BE2C (cell line): ENCODE measurements around the gene PITPNM3.

ENCODE experiments used
- DNase-seq: peaks from one replicate; pipeline ENCODE4 v3.0.0-alpha.2; 2020
- H3K27me3 ChIP-seq: fragments of 250-450 bp; sonication (Bioruptor Pico); 2 replicates; pipeline ENCODE4 v1.5.1; 2020; ENCODE audit warnings: mild to moderate bottlenecking
- H3K36me3 ChIP-seq: fragments of 250-450 bp; sonication (Bioruptor Pico); 2 replicates; pipeline ENCODE4 v1.5.1; 2020; ENCODE audit warnings: mild to moderate bottlenecking
- H3K4me1 ChIP-seq: fragments of 250-450 bp; sonication (Bioruptor Pico); 2 replicates; pipeline ENCODE4 v1.5.1; 2020
- H3K4me3 ChIP-seq: 2 replicates; pipeline ENCODE4 v1.5.1; 2011; ENCODE audit warnings: low read depth, low read length
- H3K9me3 ChIP-seq: fragments of 250-450 bp; sonication (Bioruptor Pico); 2 replicates; pipeline ENCODE4 v1.5.1; 2020
- CTCF ChIP-seq: IDR thresholded peaks from 2 replicates; pipeline ENCODE4 v1.5.1; 2012; ENCODE audit warnings: mild to moderate bottlenecking, low read depth, low read length

Gene PITPNM3

DNA sequence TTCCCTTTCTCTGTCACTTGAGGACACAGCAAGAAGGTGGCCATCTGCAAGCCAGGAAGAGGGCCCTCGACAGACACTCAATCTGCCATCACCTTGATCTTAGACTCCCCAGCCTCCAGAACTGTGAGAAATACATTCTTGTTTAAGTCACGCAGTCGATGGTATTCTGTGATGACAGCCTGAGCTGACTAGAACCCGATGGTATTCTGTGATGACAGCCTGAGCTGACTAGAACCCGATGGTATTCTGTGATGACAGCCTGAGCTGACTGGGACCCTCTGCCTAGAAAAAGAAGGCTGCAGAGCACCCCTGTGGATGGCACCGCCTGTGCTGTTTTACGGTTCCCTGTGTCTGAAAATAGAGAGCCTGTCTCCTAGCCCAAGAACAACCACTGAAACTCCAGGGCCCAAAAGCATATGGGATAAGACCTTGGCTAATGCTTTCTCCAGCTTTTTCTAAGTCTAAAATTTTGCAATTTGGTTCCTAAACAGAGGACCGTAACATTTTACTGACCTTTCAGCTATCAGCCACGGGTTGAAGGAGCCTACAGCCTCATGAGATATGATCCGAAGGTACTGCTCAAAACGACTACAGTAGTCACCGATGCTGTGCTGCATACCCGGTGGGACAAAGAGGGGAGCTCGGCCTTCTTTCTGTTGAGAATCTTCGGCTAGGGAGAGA, 33.1 kb upstream of the PITPNM3 start:
- no peak for TF ChIP-seq CTCF
- Histone ChIP-seq H3K27me3 (no peaks in the 10 kb centered on the region), H3K4me1 (no peaks in the 10 kb centered on the region), H3K4me3 (no peak overlapping the region), H3K9me3 (no peaks in the 10 kb centered on the region), H3K36me3 (peaks cover 13% of the 10 kb centered on the region)
- no peak for DNase-seq

DNA sequence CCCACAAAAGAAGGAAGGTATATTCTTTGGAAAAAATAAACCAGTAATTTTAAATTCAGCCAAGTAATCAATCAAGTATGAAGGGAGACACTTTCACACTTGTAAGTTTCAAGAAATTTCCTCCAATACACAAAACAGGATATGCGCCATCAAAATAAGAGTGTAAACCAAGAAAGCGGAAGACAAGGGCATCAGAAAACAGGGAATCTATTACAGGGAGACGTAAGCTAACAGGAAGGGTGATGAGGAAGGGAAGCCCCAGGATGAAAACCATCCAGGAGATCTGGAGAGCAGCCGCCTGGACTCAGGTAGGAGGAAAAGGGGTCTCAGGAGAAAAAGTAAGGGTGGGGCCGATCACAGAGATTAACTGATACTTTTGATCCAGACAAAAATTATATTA, 31.8 kb upstream of the PITPNM3 start:
- Histone ChIP-seq H3K9me3 (no peaks in the 10 kb centered on the region), H3K27me3 (no peaks in the 10 kb centered on the region), H3K36me3 (peaks cover 13% of the 10 kb centered on the region), H3K4me1 (no peaks in the 10 kb centered on the region), H3K4me3 (no peak overlapping the region)
- DNase-seq, result no peak
- no peak for TF ChIP-seq CTCF

DNA sequence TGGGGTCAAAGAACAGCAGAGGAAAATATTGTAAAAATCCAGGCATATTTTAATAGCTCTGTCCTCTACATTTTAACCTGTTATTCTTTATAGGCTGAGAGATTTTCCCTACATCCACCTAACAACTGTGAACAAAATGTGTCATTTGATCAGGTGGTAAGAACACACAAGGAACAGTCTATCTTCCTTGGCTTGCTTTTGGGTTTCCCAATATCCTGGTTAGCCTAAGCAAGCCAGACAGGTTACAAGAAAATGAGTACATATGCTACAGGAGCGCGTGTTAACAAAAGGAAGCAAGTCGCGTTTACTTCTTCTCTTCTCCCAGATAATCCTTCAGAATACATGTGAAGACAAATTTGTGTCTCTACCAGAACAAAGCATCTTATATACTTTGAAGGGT, 31.0 kb upstream of the PITPNM3 start:
- Histone ChIP-seq H3K4me1 (no peaks in the 10 kb centered on the region), H3K4me3 (no peak overlapping the region), H3K36me3 (peaks cover 13% of the 10 kb centered on the region), H3K27me3 (no peaks in the 10 kb centered on the region), H3K9me3 (no peaks in the 10 kb centered on the region)
- no peak for DNase-seq
- no peak for TF ChIP-seq CTCF

GRCh38 chr17:6583411-6583810, 27.1 kb upstream of the PITPNM3 start:
- Histone ChIP-seq H3K9me3 (no peaks in the 10 kb centered on the region), H3K4me1 (no peaks in the 10 kb centered on the region), H3K27me3 (no peaks in the 10 kb centered on the region), H3K36me3 (peaks cover 3% of the 10 kb centered on the region; the same call in 1 of the 2 replicates), H3K4me3 (no peak overlapping the region)
- no peak for TF ChIP-seq CTCF
- no peak for DNase-seq

GRCh38 chr17:6580625-6581024, 24.3 kb upstream of the PITPNM3 start:
- H3K27me3 ChIP-seq, result no peaks in the 10 kb centered on the region
- no peaks in the 10 kb centered on the region for H3K36me3 ChIP-seq
- H3K4me1 ChIP-seq, result no peaks in the 10 kb centered on the region
- no peak for TF ChIP-seq CTCF
- H3K4me3 ChIP-seq, result no peak overlapping the region
- no peak for DNase-seq
- H3K9me3 ChIP-seq, result no peaks in the 10 kb centered on the region

GRCh38 chr17:6578491-6578890, 22.1 kb upstream of the PITPNM3 start:
- no peak overlapping the region for H3K4me3 ChIP-seq
- no peak for TF ChIP-seq CTCF
- no peaks in the 10 kb centered on the region for H3K27me3 ChIP-seq
- DNase-seq, result no peak
- H3K36me3 ChIP-seq, result no peaks in the 10 kb centered on the region
- H3K9me3 ChIP-seq, result no peaks in the 10 kb centered on the region
- H3K4me1 ChIP-seq, result no peaks in the 10 kb centered on the region
